Osteocyte (in vitro differentiated cells): ENCODE measurements around the gene TNK2. TPM values are rescaled to one million over a fixed set of nuclear protein-coding genes. Genes with fewer than 3 reads are reported as not detected.

Source experiments
- DNase-seq: peaks from one replicate; pipeline ENCODE4 v3.0.0; 2021; ENCODE audit warnings: mixed read lengths; ENCODE audit not compliant: unreplicated experiment; ENCODE audit errors: extremely low spot score
- H3K27ac Mint-ChIP-seq: one replicate; pipeline ENCODE4 v1.8.0; 2021; ENCODE audit warnings: mild to moderate bottlenecking, mixed read lengths; ENCODE audit not compliant: unreplicated experiment
- H3K27me3 Mint-ChIP-seq: one replicate; pipeline ENCODE4 v1.8.0; 2021; ENCODE audit warnings: mixed read lengths; ENCODE audit not compliant: unreplicated experiment
- H3K36me3 Mint-ChIP-seq: one replicate; pipeline ENCODE4 v1.8.0; 2021; ENCODE audit warnings: mixed read lengths; ENCODE audit not compliant: unreplicated experiment
- H3K4me1 Mint-ChIP-seq: one replicate; pipeline ENCODE4 v1.8.0; 2021; ENCODE audit warnings: mixed read lengths; ENCODE audit not compliant: unreplicated experiment
- H3K4me3 Mint-ChIP-seq: one replicate; pipeline ENCODE4 v1.8.0; 2021; ENCODE audit warnings: mild to moderate bottlenecking, moderate library complexity, mixed read lengths; ENCODE audit not compliant: unreplicated experiment
- H3K9me3 Mint-ChIP-seq: one replicate; pipeline ENCODE4 v1.8.0; 2021; ENCODE audit warnings: mixed read lengths; ENCODE audit not compliant: unreplicated experiment
- CTCF ChIP-seq: fragments of 200-600 bp; sonication (generic); IDR thresholded peaks from 2 replicates; pipeline ENCODE4 v1.5.0; 2021; ENCODE audit warnings: antibody characterized with exemption, mild to moderate bottlenecking, moderate library complexity
- total RNA-seq: library from RNA; stranded (reverse); gene quantifications from 2 replicates; pipeline ENCODE4 v1.2.1, GENCODE V29; 2021

TNK2 gene
- total RNA-seq, 1 donor from 2014 or later = 54.2 TPM

- H3K27ac Mint-ChIP-seq = no peak overlapping the region
- no peak for TF ChIP-seq CTCF
- no peak for DNase-seq
- H3K36me3 Mint-ChIP-seq = no peaks in the 10 kb centered on the region
- H3K4me1 Mint-ChIP-seq = peaks cover 8% of the 10 kb centered on the region
- no peak overlapping the region for H3K4me3 Mint-ChIP-seq
- no peaks in the 10 kb centered on the region for H3K9me3 Mint-ChIP-seq
- no peaks in the 10 kb centered on the region for H3K27me3 Mint-ChIP-seq
Measured at GRCh38 chr3:195859846-195860411, 48.4 kb downstream of the TNK2 start.

- no peak for DNase-seq
- no peak overlapping the region for H3K4me3 Mint-ChIP-seq
Measured at GRCh38 chr3:195859061-195859845, 49.1 kb downstream of the TNK2 start.

GRCh38 chr3:195856410-195857084 is 51.8 kb downstream of the TNK2 start:
- no peak overlapping the region for H3K27ac Mint-ChIP-seq
- H3K36me3 Mint-ChIP-seq = no peaks in the 10 kb centered on the region
- no peaks in the 10 kb centered on the region for H3K27me3 Mint-ChIP-seq
- TF ChIP-seq CTCF = no peak
- no peaks in the 10 kb centered on the region for H3K9me3 Mint-ChIP-seq
- no peak for DNase-seq
- no peak overlapping the region for H3K4me3 Mint-ChIP-seq
- H3K4me1 Mint-ChIP-seq = peaks cover 1% of the 10 kb centered on the region

More at GRCh38 chr3:195859061-195859845, 49.1 kb downstream of the TNK2 start:
- peak; percentile 92 for TF ChIP-seq CTCF
- peaks cover 8% of the 10 kb centered on the region for H3K4me1 Mint-ChIP-seq
- no peaks in the 10 kb centered on the region for H3K27me3 Mint-ChIP-seq
- H3K9me3 Mint-ChIP-seq = no peaks in the 10 kb centered on the region
- no peaks in the 10 kb centered on the region for H3K36me3 Mint-ChIP-seq
- H3K27ac Mint-ChIP-seq = no peak overlapping the region

- no peaks in the 10 kb centered on the region for H3K27me3 Mint-ChIP-seq
- no peak for DNase-seq
Measured at GRCh38 chr3:195855471-195856409, 52.6 kb downstream of the TNK2 start.

More at GRCh38 chr3:195855471-195856409, 52.6 kb downstream of the TNK2 start:
- no peak overlapping the region for H3K27ac Mint-ChIP-seq
- no peaks in the 10 kb centered on the region for H3K9me3 Mint-ChIP-seq
- no peak overlapping the region for H3K4me3 Mint-ChIP-seq
- peaks cover 3% of the 10 kb centered on the region for H3K4me1 Mint-ChIP-seq
- no peak for TF ChIP-seq CTCF
- no peaks in the 10 kb centered on the region for H3K36me3 Mint-ChIP-seq
